GM18519 (cell line): Measurements from ENCODE around the gene KCTD11.

Experiments
- ATAC-seq: cut with Tn5 transposase; IDR thresholded peaks from one replicate; pipeline ENCODE4 v1.9.1; 2021; ENCODE audit warnings: mild to moderate bottlenecking, moderate library complexity; ENCODE audit not compliant: unreplicated experiment, low FRiP score

The KCTD11 gene

GRCh38 chr17:7351665-7352502, at the start of gene KCTD11:
Gene KCTD11 (plus strand): TSS chr17:7352162.
- no peak for ATAC-seq

- no peak for ATAC-seq
These were observed 47.8 kb upstream of the KCTD11 start for GRCh38 chr17:7304179-7304578.

GRCh38 chr17:7306911-7307685, 44.9 kb upstream of the KCTD11 start, which contains the start of gene EIF5A:
Gene EIF5A (plus strand): TSS chr17:7307628. CDS start chr17:7309636, 2,008 bp downstream.
- peak; percentile 53 for ATAC-seq

GRCh38 chr17:7307686-7308624, 44.0 kb upstream of the KCTD11 start:
- no peak for ATAC-seq

GRCh38 chr17:7308625-7309433, 43.1 kb upstream of the KCTD11 start:
- ATAC-seq, result no peak

- no peak for ATAC-seq
These were observed 42.3 kb upstream of the KCTD11 start for GRCh38 chr17:7309628-7310027.

GRCh38 chr17:7311110-7311705, 40.8 kb upstream of the KCTD11 start:
- no peak for ATAC-seq

- ATAC-seq, result no peak
These were observed 39.4 kb upstream of the KCTD11 start for GRCh38 chr17:7312432-7313087.

- ATAC-seq, result no peak
These were observed 38.7 kb upstream of the KCTD11 start for GRCh38 chr17:7313088-7313889.

- ATAC-seq, result no peak
These were observed 37.9 kb upstream of the KCTD11 start for GRCh38 chr17:7313890-7314718.

GRCh38 chr17:7314719-7315569, 37.0 kb upstream of the KCTD11 start, which contains the start of gene GPS2:
Gene GPS2 (minus strand): TSS chr17:7315360. CDS start chr17:7315052, 308 bp downstream.
- ATAC-seq, result peak; percentile 40

GRCh38 chr17:7315570-7316235, 36.3 kb upstream of the KCTD11 start:
- no peak for ATAC-seq

GRCh38 chr17:7317161-7317803, 34.7 kb upstream of the KCTD11 start:
- no peak for ATAC-seq

GRCh38 chr17:7318121-7318860, 33.7 kb upstream of the KCTD11 start:
- ATAC-seq, result no peak
